ENCODE data around the gene TMEM63C.

Gene TMEM63C, protein sequence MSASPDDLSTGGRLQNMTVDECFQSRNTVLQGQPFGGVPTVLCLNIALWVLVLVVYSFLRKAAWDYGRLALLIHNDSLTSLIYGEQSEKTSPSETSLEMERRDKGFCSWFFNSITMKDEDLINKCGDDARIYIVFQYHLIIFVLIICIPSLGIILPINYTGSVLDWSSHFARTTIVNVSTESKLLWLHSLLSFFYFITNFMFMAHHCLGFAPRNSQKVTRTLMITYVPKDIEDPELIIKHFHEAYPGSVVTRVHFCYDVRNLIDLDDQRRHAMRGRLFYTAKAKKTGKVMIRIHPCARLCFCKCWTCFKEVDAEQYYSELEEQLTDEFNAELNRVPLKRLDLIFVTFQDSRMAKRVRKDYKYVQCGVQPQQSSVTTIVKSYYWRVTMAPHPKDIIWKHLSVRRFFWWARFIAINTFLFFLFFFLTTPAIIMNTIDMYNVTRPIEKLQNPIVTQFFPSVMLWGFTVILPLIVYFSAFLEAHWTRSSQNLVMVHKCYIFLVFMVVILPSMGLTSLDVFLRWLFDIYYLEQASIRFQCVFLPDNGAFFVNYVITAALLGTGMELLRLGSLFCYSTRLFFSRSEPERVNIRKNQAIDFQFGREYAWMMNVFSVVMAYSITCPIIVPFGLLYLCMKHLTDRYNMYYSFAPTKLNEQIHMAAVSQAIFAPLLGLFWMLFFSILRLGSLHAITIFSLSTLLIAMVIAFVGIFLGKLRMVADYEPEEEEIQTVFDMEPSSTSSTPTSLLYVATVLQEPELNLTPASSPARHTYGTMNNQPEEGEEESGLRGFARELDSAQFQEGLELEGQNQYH

DNA sequence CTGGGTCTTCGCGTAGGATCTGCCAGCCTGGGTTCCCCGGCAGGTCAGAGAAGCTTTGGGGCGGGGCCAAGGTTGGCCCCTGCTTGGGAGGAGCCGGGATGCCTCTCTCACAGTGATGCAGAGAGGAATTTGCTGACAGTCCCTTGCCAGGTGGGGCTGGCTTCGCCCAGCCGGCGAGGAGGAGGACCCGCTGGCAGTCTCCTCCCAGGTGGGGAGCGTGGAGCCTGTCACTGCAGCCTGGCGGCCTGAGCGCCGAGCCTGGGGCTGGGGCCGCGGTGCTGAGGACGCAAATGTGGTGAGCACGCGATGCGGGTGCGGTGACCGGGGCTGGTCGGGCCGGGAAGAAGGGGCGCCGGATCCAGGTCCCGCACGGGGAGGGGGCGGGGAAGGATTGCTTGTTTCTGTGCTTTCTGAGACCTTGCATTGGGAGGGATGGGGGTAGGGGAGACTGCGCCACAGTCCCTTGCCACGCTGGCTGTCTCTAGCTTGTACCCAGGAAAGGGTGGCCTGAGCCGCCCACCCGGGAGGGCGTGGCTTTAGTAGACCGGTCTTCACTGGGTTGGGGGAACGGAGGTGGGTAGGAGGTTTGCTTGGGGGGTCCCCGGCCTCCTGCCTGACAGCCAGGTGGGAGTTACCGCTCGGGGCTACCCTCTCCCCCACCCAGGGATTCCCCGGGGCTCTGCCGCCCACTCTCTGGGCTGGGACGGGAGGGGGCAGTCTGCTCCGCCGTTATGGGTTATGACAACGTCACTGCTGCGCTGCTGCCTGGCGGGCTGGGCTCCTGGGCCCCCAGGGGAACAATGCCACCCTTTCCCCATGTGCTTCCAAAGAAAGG is at the start of gene TMEM63C:
TMEM63C (plus strand) TSS at position 196 of the 835 bp plus-strand sequence. CDS start 37,016 bp downstream, outside the sequence.
- no peak for DNase-seq

DNA sequence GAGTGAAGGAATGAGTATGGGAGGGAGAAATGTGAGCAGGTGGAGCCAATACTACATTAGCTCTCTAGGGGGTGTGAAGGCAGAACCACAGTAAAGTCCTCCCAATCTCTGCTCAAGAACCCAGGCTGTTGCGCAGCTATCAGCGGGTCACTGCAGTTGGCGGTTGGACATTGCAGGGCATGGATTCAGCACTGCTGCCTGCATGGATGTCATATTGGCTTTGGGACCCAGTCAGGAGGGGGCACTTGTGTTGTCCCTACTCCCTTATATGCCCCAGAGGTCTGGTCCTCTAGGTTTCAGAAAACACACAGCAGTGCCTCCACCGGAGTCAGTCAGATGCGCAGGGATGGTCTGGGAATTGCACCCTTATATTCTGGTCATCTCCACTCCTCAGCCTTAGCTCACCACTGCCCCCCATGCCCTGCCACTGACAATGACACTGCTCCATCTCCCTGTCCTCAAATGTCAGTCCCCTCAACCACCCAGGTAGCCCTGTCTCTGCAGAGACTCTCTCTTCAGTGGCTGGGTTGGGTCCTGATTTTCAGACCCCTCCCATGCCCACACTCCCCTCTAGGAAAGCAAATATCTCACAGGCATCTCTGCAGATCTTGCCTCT is 49.6 kb upstream of the TMEM63C start:
- DNase-seq, result no peak

DNA sequence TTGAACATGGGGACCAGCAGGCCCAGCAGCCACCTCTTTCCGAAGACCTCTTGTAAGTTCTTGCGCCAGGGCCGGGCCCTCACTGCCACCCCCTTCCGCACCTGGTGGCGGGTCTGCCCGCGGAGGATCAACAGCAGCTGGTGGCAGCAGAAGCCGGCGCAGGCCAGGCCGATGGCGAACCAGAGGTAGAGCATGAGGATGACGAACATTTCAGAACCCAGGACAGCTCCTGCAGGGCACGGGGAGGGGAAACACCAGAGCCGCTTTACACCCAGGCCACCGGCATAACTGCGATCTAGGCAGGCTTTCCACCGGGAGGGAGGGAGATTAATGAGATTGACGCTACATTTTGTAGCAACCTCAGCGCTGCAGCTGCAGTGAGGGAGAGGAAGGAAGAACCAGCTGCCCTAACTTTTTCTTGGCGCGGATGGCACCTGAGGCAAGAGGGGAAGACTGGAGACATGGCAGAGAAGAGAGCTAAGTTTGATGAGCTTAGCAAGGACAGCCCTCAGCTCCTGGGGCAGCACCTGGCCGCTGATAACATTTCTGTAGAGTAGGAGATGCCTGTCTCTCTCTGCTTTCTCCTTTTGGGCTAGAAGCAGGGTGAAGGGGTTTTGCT is 47.8 kb upstream of the TMEM63C start:
- DNase-seq, result peak; percentile 76

DNA sequence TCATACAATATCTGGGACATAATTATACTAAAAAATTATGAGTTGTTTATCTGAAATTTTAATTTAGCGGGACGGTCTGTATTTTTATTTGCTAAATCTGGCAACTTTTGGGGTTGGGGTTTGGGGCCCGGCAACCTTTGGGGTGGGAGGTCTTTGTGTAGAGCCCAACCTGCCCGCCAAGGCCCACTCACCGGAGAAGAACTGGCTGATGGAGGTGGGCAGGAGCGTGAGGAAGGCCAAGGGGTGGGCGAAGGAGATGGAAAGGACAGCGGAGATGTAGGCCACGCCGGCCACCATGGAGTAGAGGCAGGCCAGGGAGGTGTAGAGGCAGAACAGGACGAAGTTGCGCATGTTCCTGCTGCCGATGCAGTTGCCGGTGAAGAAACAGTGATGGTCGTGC is 42.6 kb upstream of the TMEM63C start:
- no peak for DNase-seq

DNA sequence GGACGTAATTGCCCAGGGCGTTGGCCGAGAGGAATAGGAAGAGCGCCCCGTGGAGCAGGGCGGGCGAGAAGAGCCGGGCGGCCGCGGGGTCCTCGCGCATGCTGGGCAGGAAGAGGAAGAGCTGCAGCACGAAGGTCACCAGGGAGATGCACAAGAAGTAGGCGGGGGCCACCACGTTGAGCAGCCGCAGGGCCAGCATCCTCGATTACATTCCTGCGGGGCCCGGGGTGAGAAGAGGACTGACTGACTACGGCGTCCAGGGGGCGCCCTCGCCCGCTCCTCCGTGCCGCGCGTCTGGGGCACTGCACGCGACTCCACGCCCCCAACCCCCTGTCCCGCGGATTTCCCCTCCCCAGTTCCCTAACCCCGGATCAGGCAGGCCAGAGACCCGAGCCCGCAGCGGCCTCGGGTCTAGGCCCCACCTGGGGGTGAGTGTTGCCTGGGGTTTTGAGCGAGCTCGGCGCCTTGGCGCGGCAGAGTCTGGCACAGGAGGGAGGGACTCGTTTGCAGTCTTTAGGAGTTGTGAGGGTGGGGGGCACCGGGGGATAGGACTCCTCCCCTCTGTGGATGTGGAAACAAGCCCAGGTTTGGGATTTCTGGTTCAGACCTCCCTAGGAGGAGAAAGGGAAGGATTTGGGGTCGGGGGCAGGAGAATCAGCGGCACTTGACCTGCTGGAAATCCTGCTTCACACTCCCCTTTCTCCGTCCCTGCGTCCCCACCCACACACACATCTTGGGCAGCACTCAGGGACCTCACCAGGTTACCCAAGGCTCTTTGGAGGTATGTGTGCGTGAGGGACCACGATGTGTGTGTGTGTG is 41.8 kb upstream of the TMEM63C start:
- no peak for DNase-seq

DNA sequence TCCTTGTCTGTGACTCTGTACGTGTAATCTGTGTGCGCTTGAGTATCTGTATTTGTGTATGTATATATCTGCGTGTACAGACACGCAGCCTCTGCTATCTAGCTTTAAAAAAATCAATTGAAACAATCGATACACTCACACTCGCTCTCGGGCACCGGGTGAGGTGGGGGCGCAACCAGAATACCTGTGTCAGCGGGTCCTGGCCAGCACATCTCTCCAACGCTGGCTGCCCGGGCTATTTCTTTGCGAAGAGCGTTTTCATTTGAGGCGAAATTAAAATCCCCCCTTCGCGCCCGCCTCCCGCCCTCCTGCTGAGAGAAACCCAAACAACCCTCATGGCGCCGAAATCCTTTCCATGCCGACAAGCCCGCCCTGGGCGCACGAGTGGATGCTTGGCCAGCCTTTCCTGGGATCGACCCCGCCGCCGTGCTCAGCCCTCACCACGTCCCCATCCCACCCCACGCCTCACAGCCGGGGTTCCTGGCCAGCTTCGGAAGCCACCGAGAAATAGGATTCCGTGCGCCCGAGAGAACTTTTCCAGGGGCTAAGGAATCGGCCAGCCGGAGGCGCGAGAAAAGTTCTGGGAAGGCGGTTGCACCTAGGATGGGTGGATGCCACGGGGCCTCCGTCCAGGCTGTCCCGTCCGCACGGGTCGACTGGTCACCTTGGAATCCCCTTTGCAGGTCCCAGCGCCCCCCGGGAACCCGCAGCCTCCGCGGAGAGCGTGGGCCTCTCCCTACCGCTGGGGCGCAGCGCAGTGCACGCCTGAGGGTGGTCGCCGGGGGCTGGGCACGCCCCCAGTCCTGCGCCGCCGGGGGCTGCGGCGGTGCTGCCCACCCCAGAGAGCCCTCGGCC is 41.0 kb upstream of the TMEM63C start:
- DNase-seq, result no peak

DNA sequence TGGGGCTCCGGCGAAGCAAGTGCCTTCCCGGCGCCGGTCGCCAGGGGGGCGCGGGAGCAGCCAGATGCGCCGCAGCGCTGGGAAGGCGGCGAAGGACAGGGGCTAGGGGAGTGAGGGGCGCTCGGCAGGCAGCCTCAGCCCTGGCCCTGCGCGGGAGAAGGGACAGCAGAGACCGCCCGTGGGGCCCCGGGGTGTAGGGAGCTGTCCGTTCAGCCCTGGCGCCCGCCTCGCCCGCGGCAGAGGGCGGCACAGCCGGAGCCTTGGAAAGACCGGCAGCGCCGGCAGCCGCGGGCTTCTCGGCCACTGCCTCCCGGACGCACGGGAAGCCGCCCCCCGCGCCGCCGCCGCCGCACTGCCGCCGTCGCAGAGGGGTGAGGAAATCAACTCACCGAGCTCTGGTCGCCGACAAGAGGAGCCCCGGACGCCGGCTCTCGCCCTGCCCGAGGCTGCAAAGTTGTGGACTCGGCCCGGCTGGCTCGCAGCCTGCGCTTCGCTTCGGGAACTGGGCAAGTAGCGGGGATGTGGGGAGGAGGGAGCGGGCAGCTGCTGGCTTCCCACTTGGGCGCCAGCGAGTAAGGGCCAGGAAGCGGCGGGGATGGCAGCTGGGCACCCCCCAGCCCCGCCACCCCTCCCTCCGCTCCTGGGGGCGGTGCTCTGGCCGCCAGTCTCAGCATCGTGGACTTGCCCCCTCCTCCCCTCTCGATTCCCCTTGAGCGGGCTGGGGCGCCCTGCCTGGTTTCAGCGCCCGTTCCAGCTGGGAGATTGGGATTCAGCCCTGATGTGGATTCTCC is 40.2 kb upstream of the TMEM63C start, which contains the start of gene ZDHHC22:
ZDHHC22 (minus strand) TSS at position 578 of the 791 bp plus-strand sequence. CDS start 2,053 bp downstream, outside the sequence.
- peak; percentile 59 for DNase-seq

DNA sequence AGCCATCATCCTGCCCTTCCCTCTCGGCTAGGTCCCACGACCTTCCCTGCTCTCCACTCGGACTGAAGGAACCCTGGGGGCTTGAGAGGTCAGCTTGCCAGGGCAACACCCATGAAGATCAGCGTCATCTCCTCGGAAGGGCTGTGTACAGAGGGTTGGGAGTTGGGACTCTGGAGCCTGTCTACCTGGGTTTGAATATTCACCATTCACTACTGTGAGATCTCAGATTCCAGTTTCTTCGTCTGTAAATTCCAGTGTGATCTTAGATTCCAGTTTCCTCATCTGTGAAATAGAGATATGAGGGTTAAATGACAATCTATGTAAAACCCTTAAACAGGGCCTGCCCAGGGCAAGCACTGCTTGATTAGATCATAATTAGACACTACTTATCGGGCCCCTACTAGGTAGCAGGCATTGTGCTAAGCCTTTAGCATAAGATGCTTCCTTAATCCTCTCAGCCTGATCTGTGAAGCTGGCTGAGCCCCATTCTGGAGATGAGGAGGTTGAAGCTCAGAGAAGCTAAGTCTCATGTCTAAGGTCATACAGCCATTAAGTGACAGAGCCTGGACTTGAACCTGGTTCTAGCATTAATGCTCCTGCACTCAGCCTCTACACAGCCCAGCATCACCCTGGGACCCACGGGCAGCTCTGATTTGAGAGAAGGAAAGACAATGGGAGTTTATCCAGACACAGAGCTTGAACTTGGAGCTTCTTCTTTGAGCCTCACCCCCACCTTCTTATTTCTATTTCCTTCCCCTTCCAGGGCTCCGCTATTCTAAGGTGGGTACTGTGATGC is 39.4 kb upstream of the TMEM63C start:
- DNase-seq, result no peak

DNA sequence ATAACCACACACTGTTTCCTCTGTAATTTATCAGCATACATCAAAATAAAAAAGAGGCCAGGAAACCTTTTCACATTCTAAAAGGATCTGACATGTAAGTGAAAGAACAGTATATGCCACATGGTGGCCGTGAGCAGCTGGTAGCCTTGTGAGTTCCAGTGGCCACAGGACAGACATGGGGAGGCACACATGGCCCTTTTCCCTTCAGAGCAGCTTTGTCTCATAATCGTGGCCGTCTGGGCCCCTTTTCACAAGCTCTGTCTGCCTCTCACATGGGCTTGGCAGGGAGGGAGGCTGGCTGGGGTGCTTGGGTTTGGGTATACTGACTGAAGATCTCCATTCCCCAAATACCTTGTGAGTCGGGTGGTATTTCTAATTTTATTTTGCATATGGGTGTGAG is 38.5 kb upstream of the TMEM63C start:
- DNase-seq, result no peak

DNA sequence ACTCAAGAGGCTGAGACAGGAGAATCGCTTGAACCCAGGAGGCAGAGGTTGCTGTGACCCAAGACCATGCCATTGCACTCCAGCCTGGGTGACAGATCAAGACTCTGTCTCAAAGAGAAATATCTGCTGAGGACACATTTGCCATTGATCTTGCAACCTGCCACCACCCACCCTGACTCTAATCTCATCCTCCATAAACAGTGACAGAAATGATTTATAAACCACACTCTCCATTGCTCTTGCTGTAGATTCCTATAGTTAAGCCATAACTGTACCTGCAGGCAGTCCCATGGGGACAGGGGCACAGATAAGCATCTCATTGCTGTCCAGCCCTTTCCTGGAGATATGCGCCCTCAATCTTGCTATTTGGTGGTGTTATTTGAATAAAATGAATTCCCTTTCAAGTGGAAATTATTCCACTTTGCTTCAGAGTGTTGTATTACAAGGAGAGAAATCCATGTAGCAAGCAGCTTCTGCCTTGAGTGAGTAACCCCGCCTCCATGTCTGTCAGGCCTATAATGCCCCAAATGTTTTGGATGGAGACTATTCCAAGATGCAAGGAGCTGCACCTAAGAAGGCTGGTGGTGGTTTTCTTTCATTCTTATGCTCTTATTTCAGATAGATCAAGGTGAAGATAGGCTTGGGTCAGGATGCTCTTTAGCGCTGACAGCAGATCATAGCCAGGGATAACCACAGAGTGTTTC is 37.0 kb upstream of the TMEM63C start:
- no peak for DNase-seq

DNA sequence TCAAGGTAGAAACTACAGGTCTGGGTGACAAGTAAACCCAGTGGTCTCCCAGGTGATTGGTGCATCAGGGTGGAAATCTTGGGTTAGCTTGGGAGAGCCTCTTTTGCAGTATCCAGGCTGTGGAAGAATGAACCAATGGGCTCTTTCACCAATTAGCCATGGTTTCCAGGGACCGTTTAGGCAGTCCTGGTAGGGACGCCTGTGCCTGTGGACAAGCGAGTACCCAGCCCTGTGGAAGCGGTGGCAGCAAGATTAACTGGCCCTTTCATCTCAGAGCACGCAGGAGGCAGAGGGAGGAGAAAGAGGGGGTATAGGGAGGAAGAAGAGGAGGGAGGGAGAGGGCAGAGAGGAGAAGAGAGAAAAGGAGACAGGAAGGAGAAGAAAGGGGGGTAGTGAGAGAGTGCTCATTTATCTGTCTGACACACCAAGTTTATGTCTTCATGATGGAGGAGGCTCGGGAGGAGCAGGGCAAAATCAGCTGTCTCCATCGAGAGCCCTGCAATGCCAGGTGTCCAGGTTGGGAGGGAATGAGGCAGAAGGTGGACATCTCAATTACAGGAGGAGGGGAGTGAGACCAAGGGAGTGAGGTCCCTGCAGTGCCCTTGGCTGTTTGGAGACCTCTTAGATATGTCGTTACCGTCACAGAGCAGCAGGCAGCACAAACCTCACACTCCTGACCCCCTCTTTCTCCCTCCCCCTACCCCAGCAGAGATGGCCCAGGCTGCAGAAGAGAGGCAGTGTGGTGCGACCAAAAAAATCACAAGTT is 35.4 kb upstream of the TMEM63C start:
- no peak for DNase-seq

DNA sequence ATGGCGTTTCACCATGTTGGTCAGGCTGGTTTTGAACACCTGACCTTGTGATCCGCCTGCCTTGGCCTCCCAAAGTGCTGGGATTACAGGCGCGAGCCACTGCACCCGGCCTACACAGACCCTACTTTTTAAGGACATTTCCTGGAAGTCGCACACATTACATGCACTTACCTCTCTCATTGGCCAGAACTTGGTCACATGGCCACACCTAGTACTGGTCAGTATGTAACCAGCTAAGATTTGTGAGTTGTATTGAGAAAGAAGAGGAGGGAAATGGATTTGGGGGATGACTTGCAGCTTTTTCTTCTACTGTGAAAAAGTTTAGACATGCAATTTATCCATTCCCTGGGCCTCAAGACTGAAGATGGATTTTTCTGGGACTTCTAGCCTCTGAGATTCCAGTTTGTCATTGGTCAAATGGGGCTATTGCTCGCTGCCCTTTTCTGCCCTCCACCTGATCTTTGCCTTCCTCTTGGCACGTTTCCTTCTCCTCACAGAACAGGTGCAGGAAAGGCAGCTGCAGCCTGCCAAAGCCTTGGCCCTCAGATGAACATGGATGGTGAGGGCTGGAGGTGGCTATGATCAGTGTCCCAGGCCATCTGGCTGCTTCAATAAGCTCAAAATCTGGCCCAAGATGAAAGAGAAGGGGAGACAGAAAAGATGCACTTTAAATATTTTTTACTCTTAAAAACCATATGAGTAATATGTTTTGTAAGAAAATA is 32.9 kb upstream of the TMEM63C start:
- DNase-seq, result no peak

DNA sequence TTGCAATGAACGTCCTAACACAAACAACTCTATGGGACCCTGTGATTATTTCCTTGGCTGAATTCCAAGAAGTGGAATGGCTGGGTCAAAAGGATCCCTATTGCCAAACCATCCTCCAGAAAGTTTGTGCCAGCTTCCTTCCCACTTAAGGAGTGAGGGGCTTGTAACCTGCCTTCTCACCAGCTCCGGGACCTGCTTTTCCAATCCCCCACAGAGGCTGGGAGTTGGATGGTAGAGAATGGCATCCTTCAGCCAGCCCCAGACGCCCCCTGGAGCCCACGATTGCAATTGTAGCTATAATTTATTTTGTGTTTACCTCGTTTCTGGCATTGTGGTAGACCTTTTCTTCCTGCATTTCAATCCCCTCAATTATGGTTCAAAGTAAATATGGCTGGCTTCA is 30.4 kb upstream of the TMEM63C start:
- no peak for DNase-seq

DNA sequence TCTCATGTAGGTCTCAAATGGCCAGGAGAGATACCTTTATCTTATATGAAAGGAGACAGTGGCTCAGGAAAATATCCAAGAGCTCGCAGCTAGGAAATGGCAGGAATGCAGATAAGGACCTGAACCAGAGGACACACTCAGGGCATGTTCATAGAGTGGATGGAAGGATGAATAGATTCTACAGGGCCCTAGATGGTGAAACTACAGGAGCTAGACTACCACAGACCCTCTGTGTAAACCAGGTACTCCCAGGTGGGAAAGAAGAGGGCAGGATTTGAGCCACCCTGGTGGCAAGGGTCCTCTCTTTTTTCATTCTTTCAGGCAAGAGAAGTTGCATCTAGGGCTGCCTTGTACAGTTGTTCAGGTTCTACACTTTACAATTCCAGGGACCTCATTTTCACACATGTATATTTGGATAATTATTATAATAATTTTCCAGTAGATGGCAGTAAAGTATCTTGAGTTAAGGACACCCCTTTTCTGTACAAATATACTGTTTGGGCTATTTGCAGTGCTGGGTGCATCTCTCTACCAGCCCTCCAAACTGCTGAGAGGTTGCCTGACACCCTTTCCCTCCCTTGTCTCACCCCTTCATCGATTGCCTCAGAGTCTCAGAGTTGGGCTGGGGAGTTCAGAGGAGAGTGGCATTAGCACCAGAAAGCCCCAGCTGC is 29.5 kb upstream of the TMEM63C start:
- no peak for DNase-seq

DNA sequence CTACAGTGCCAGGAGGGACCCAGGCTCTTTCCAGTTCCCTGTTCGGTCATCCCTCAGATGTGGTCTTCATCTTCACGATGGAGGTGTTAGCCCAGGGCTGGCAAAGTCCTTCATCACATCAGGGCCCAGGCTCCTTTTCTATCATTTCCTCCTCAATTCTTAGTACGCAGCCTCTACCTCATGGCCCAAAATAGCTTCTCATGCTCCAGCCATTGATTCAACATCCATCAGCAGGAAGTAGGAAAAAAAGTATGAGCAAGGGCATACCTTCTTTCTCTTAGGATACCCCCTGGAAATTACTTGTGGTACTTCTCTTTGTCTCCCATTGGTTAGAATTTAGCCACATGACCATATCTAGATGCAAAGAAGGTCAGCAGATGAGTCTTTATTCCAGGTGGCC is 27.8 kb upstream of the TMEM63C start:
- no peak for DNase-seq

DNA sequence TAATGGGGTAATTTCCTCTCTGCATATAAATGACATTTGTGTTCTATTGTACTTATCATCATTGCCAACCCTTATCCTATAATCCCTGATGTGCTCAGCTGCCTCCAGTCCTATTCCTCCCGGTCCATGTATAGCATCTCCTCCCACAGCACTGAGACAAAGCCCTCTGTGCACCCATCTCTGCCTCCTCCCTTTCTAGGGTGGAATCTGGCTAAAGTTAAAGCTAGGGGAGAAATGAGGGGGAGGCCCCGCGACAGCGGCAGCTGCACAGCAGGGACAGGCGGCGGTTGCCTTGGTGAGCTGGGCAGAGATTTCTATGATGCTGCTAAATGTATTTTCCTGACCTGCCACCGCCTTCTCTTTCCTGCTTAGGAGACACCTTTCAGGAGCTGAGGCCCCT is 27.2 kb upstream of the TMEM63C start:
- no peak for DNase-seq

Data from left hindlimb (tissue), 1 donor.